Measurements from ENCODE around the gene LCN9.

- TF ChIP-seq GATA2 (IDR thresholded peaks at IDR 0.05; ENCODE audit: low read depth, low read length) (no peak), GATA3 (IDR thresholded peaks at IDR 0.05; ENCODE audit: low read depth, low read length) (no peak)
Observed at GRCh38 chr9:135665795-135666189, 2.7 kb downstream of the LCN9 start.
